ENCODE measurements around the gene ENOX1.

The ENOX1 gene

DNA sequence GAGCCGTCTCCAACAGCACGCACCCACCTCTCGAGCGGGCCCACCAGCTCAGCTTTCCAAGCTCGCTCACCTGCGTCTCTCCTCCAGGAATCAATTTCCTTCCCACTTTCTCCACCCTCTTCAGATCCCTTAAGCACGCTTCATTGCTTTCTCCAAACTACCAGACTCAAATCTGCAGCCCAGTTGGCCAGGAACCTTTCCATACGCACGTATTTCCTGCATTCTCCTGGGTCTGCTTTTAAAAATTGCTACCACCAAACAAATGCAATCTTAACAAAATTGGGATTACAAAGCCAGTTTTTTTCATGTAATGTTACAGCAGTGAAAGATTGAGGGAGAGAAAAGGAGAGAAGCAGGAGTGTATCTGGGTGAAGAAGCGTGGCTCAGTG, 1.5 kb downstream of the ENOX1 start:
- no peak for DNase-seq

DNA sequence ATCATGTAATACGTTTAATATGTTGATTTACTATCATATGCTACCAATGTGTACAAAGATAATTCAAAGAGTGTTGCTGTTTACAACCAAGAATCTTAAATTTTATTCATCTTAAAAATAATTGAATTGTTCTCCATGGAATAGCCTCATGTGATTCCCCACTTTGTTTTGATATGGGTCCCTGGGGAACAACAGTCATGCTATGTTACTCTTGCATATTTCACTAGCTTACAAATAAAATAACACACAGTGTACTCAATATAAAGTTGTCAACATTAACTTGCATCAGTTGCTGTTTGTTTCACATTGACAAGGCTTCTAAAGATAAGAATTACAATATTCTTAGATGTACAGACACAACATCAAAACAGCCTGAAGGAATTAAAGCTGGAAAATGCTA, 2.3 kb downstream of the ENOX1 start:
- peak; percentile 39 for DNase-seq

GRCh38 chr13:43783820-43784219, 3.0 kb downstream of the ENOX1 start:
- peak; percentile 56 for DNase-seq

DNA sequence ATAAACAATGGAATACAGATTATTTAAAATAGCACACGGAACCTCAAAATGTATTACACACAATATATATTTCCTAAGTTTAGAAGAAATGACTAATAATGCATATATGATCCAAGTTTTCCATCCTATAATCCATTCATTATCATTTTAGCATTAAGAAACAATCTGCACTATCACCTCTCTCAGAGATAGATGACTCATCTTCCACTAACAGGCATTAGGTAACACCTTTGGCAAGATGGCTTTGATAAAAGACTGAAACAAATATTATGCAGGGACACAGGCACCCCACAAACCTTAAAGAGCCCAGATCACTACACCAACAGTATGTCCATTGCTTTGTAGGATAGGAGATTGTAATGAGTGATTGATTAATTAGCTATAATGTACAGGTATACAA, 4.1 kb downstream of the ENOX1 start:
- DNase-seq, result no peak

GRCh38 chr13:43780666-43781065, 6.1 kb downstream of the ENOX1 start:
- no peak for DNase-seq

- DNase-seq, result peak; percentile 64
Measured at GRCh38 chr13:43776501-43777079, 10.2 kb downstream of the ENOX1 start.

DNA sequence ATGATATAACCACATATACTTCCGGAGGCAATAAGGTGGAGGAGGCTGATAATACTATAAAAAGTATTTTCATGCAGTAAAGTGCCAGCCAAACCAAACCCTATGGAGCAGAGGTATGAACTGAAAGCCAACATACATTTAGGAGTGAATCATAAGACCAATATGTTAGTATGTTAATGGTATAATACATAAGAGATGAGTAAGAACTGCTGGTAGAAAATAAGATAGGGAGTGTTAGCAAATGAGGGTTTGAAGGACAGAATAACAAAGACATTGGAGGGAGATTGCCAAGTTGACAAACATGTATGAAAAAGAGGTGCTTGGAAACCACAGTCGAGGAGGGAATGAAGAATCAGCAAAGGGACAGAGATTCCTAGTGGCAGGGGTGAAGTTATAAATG, 10.8 kb downstream of the ENOX1 start:
- peak; percentile 19 for DNase-seq

DNA sequence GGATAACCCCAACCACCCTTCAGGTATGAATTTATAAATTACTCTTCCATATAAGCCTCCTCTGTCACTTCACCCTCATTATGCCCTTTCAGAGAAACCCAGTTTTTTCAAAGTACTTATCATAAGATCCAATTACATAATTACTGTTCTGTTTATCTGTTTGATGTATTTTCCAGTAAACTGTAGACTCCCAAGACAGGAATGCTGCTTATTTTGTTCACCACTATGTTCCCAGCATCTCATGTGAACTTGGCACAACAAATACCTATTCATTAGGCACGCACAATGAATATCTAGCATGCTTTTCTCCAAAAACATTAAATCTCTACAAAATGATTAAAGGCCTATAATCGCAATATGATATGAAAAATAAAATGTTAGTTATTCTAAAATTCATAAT, 13.2 kb downstream of the ENOX1 start:
- no peak for DNase-seq

DNA sequence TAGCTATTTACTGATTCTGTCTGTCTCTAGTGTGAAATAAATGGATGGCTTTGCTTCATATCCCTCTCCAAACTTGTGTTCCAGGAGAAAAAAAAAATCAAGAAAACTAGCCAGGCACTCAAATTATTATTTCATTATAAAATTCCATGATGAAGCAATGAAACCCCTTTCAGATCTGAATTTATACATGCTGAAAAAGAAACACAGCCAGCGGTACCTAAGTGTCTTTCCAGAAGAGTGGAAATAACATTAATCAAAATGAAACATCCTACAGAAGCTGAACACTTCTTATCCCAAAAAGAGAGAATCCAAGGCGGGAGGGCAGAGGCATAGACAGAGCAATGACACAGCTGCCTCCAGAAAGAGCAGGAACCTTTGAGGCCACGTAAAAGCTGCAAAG, 15.9 kb downstream of the ENOX1 start:
- DNase-seq, result no peak

DNA sequence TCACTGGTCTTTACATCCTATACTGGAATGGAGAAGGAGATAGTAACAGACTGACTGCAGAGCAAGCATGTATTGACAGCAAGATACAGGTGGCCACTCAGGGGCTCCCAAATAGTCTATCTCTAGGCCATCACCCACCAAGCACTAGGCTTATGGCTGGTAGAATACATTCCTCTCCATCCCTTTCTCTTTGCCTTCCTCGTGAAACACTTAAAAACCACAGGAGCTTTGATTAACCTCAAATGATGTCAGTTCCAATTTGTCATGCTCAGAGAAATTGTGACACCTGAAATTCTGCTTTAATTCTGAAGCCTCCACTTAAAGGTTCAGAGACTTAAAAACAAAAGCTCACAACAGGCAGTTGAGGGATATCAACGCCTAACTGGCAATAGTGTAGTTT, 17.2 kb downstream of the ENOX1 start:
- DNase-seq, result no peak

- no peak for DNase-seq
Measured at GRCh38 chr13:43767341-43767931, 19.3 kb downstream of the ENOX1 start.

DNA sequence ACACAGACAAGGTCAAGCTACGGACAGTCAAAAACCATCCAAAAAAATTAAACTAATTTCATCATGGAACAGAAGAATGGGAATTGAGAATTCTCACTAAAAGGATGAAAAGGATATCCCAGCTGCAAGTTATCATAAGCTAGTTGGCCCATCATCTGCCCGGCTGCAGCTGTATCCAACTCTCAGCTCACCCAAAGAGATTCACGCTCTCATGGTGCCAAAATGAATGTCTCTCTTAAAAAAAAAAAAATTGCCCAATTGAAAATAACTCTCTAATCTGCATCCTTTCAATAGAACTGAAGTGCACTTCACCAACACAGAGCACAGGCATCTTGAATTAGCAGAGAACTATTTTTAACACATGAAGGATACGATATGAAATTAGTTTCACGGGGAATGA, 20.0 kb downstream of the ENOX1 start:
- DNase-seq, result no peak

DNA sequence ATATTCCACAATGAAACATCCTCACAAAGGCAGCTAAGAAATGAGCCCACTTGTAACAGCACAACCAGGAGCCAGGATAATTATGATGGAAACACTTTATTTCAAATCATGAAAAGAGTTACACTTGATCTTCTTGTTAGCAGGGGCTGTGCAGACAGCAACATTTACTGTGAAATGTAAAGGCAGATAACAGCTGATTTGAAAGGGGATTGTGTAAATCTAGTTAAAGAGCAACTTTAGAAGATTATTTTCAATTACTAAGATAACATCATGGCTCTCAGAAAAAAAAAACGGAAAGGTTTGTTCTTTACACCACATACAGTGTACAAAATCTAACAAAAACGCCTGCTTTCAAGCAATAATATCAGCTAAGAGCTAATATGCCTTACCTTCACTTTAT, 22.4 kb downstream of the ENOX1 start:
- DNase-seq, result no peak

GRCh38 chr13:43763143-43763759, 23.5 kb downstream of the ENOX1 start:
- no peak for DNase-seq

GRCh38 chr13:43761616-43762315, 25.0 kb downstream of the ENOX1 start:
- no peak for DNase-seq

GRCh38 chr13:43760257-43760656, 26.5 kb downstream of the ENOX1 start:
- DNase-seq, result no peak

- DNase-seq, result no peak
Measured at GRCh38 chr13:43758834-43759233, 27.9 kb downstream of the ENOX1 start.

DNA sequence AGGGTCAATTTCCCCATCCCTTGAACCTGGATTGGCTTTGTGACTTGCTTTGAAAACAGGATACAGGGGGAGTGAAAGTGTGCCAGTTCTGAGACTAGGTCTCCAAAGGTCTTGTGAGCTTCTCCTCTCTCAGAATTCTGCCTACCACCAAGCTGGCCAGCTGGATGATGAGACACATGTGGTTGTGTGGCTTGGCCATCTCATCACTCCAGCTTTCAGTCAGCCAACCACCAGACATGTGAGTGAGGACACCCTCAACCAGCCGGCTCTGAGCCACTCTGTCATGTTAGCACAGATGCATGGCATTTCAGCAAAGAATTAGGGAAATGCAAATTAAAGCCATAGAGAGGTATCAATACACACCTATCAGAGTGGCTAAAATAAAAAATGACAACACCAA, 29.5 kb downstream of the ENOX1 start:
- DNase-seq, result no peak

DNA sequence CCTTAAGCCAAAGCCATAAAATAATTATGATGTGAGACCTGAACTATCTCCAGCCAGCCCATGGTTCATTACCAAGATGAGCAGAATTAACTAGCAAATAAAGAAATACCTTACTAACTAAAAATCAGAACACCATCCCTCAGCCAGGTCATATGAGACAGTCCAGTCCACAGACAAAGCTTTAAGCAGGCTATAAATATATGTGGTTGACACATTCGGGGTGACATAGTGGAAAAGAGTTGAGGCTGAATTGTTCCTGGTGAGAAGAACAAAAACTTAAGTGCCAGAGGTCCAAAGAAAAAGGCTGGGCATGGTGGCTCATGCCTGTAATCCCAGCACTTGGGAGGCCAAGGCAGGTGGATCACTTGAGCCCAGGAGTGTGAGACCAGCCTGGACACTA, 30.9 kb downstream of the ENOX1 start:
- no peak for DNase-seq

- peak; percentile 32 for DNase-seq
Measured at GRCh38 chr13:43751624-43752023, 35.1 kb downstream of the ENOX1 start.

DNA sequence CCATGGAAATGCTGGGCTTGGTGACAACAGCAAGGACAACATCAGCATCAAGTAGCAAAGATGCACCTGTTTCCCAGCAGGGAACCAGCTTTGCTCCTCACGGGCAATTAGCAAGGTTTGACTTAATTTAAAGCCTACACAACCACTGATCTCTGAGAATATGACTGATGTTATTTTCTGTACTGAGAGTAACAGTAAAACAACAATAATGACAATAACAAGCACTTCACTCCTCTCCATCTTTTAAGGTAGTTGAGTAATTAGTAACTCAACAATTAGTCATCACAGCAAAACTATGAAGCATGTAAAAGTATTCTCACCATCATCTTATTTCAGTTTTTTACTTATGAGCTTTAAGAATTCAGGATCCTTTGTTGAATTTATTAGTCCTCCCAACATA, 37.3 kb downstream of the ENOX1 start:
- no peak for DNase-seq

DNA sequence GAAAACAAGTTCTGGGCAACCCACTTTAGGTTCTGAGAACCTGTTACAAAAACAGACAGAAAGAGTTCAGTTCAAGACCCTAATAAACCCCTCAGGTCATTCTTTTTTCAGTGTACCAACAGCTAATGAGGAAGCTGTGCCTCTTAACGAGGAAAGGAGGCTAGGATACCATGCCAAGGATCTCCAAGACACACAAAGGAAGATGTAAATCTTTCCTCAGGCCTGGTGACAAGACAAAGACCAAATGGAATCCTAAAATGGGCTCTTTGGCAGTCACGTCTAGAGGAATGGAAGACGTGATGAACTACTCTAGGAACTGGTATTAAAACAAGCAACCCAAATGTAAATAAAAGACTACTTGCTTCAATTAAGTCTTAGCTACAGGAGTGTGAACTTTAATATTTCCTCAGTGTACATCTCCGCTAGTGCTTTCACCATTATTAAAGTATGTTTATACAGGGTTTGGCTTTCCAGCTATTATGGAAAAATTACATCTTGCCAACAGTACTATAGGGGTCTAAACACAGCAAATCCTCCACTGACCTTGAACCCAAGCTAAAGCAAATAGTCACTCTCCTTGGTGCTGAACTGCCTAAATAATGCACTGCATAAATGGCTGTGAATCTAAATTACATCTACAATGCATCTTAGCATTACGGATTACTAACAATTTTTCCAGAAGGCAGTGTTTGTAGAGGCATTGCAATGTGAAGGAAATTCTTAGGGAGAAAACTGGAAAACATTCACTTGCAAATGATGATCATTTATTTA, 42.3 kb downstream of the ENOX1 start:
- no peak for DNase-seq

GRCh38 chr13:43742911-43743310, 43.9 kb downstream of the ENOX1 start:
- no peak for DNase-seq

Measured in fibroblast of skin of right quadriceps (primary cell).